GM23338 (cell line): ENCODE data around the gene CLEC12A. TPM values are rescaled to one million over a fixed set of nuclear protein-coding genes. Genes with fewer than 3 reads are reported as not detected.

ENCODE experiments used
- ATAC-seq: fragments of 200-7000 bp; cut with Tn5 transposase; 3 replicates; pipeline ENCODE4 v1.9.1; 2020
- DNase-seq: peaks from one replicate; pipeline ENCODE4 v3.0.0-alpha.2; 2015; ENCODE audit warnings: low spot score
- H2AFZ ChIP-seq: fragments of 200-600 bp; sonication (generic); 2 replicates; pipeline ENCODE4 v1.8.0; 2016; ENCODE audit warnings: antibody characterized with exemption, mild to moderate bottlenecking, moderate library complexity
- H3F3A ChIP-seq: fragments of 200-600 bp; sonication (generic); replicated peaks from 2 replicates; pipeline ENCODE4 v1.8.0; 2017; ENCODE audit warnings: antibody characterized with exemption, mixed run types, low read depth
- H3K27ac ChIP-seq: fragments of 200-600 bp; sonication (generic); 2 replicates; pipeline ENCODE4 v1.6.1; 2016; ENCODE audit warnings: low read depth
- H3K27me3 ChIP-seq: fragments of 200-600 bp; sonication (generic); 2 replicates; pipeline ENCODE4 v1.8.0; 2016; ENCODE audit warnings: mild to moderate bottlenecking, mixed run types, moderate library complexity; ENCODE audit not compliant: insufficient read depth
- H3K36me3 ChIP-seq: fragments of 200-600 bp; sonication (generic); 2 replicates; pipeline ENCODE4 v1.8.0; 2016; ENCODE audit warnings: mild to moderate bottlenecking; ENCODE audit not compliant: insufficient read depth
- H3K4me1 ChIP-seq: fragments of 200-600 bp; sonication (generic); 2 replicates; pipeline ENCODE4 v1.8.0; 2016; ENCODE audit warnings: mild to moderate bottlenecking, moderate library complexity; ENCODE audit not compliant: insufficient read depth
- H3K4me2 ChIP-seq: fragments of 200-600 bp; sonication (generic); 2 replicates; pipeline ENCODE4 v1.7.1; 2017; ENCODE audit warnings: mixed run types
- H3K4me3 ChIP-seq: fragments of 200-600 bp; sonication (generic); 2 replicates; pipeline ENCODE4 v1.6.1; 2016; ENCODE audit warnings: mixed run types
- H3K79me2 ChIP-seq: fragments of 200-600 bp; sonication (generic); replicated peaks from 2 replicates; pipeline ENCODE4 v1.8.0; 2017; ENCODE audit warnings: mild to moderate bottlenecking; ENCODE audit not compliant: insufficient read depth
- H3K9me2 ChIP-seq: fragments of 200-600 bp; sonication (generic); 2 replicates; pipeline ENCODE4 v1.8.0; 2017; ENCODE audit not compliant: insufficient read depth
- H4K20me1 ChIP-seq: fragments of 200-600 bp; sonication (generic); replicated peaks from 2 replicates; pipeline ENCODE4 v1.8.0; 2017; ENCODE audit warnings: mild to moderate bottlenecking; ENCODE audit not compliant: insufficient read depth
- H3K27ac Mint-ChIP-seq: 2 replicates; pipeline ENCODE4 v1.8.0; 2020; ENCODE audit warnings: inconsistent platforms, mild to moderate bottlenecking, moderate library complexity, mixed read lengths
- H3K27me3 Mint-ChIP-seq: 3 replicates; pipeline ENCODE4 v1.8.0; 2022; ENCODE audit warnings: low read depth, mild to moderate bottlenecking, moderate library complexity, mixed read lengths, inconsistent platforms; ENCODE audit not compliant: insufficient read depth, poor library complexity
- H3K36me3 Mint-ChIP-seq: 3 replicates; pipeline ENCODE4 v1.8.0; 2021; ENCODE audit warnings: low read depth, mild to moderate bottlenecking, inconsistent platforms, moderate library complexity, mixed read lengths
- H3K4me1 Mint-ChIP-seq: 3 replicates; pipeline ENCODE4 v1.8.0; 2020; ENCODE audit warnings: mild to moderate bottlenecking, inconsistent platforms, mixed read lengths
- H3K4me3 Mint-ChIP-seq: 3 replicates; pipeline ENCODE4 v1.8.0; 2021; ENCODE audit warnings: moderate library complexity, mild to moderate bottlenecking, inconsistent platforms, mixed read lengths
- H3K9me3 Mint-ChIP-seq: 3 replicates; pipeline ENCODE4 v1.8.0; 2020; ENCODE audit warnings: moderate library complexity, mild to moderate bottlenecking, inconsistent platforms, mixed read lengths
- CREB1 ChIP-seq: fragments of 250-450 bp; sonication (Bioruptor Pico); IDR thresholded peaks from 2 replicates; pipeline ENCODE4 v1.5.0; 2020; ENCODE audit warnings: low read depth, mild to moderate bottlenecking, moderate library complexity
- CTCF ChIP-seq, 2 experiments: fragments of 200-600 bp in 1 of 2; sonication (generic) in 1 of 2; conservative IDR thresholded peaks; 2 replicates each; pipeline versions ENCODE4 v1.5.1 to v1.6.1; 2016 to 2017; ENCODE audit warnings: antibody characterized with exemption in 2 of 2, low read depth in 2 of 2, mild to moderate bottlenecking in 2 of 2, moderate library complexity in 1 of 2
- EZH2 ChIP-seq: fragments of 200-600 bp; sonication (generic); IDR thresholded peaks from one replicate; pipeline ENCODE4 v1.8.0; 2017; ENCODE audit warnings: antibody characterized with exemption, mild to moderate bottlenecking, low read depth; ENCODE audit not compliant: unreplicated experiment
- EZH2phosphoT487 ChIP-seq: fragments of 200-600 bp; sonication (generic); IDR thresholded peaks from one replicate; pipeline ENCODE4 v1.8.1; 2018; ENCODE audit warnings: antibody characterized with exemption; ENCODE audit not compliant: unreplicated experiment
- JUNB ChIP-seq: IDR thresholded peaks from one replicate; pipeline ENCODE4 v1.6.1; 2016; ENCODE audit warnings: antibody characterized with exemption; ENCODE audit not compliant: unreplicated experiment
- NANOG ChIP-seq: IDR thresholded peaks from 2 replicates; pipeline ENCODE4 v1.6.1; 2016; ENCODE audit warnings: antibody characterized with exemption, borderline replicate concordance
- POLR2AphosphoS5 ChIP-seq: IDR thresholded peaks from 2 replicates; pipeline ENCODE4 v1.6.1; 2016; ENCODE audit warnings: antibody characterized with exemption, low read depth
- REST ChIP-seq: IDR thresholded peaks from one replicate; pipeline ENCODE4 v1.6.1; 2018; ENCODE audit warnings: antibody characterized with exemption; ENCODE audit not compliant: unreplicated experiment
- STAT1 ChIP-seq: IDR thresholded peaks from one replicate; pipeline ENCODE4 v1.6.1; 2016; ENCODE audit warnings: antibody characterized with exemption; ENCODE audit not compliant: unreplicated experiment
- ZNF114 ChIP-seq: fragments of 250-450 bp; sonication (Bioruptor Pico); IDR thresholded peaks from 2 replicates; pipeline ENCODE4 v1.5.0; 2020; ENCODE audit warnings: mild to moderate bottlenecking, moderate library complexity
- ZNF331 ChIP-seq: fragments of 250-450 bp; sonication (Bioruptor Pico); IDR thresholded peaks from 2 replicates; pipeline ENCODE4 v1.5.0; 2020; ENCODE audit warnings: low read depth, mild to moderate bottlenecking, moderate library complexity
- polyA plus RNA-seq: library from polyadenylated mRNA; unstranded; fragments of >200 nt; fragmentation: Nextera tagmentation; extraction: Ambion mirVana; gene quantifications from 2 replicates; pipeline ENCODE4 v1.2.1, GENCODE V29; 2016
- total RNA-seq: library from RNA; depleted of rRNA; stranded (reverse); fragments of >200 nt; shearing (Covaris generic); gene quantifications from 2 replicates; pipeline ENCODE4 v1.2.3, GENCODE V29; 2014
- TF ChIP-seq, protein P1 (sequence below): fragments of 250-450 bp; sonication (Bioruptor Pico); IDR thresholded peaks from 2 replicates; pipeline ENCODE4 v1.5.0; 2020; ENCODE audit warnings: mild to moderate bottlenecking, moderate library complexity
- TF ChIP-seq, protein P2 (sequence below): IDR thresholded peaks from 2 replicates; pipeline ENCODE4 v1.6.1; 2016; ENCODE audit warnings: antibody characterized with exemption

The CLEC12A gene
- total and polyA plus RNA-seq, 2 experiments from 2014 or later: not detected

- Mint-ChIP-seq H3K27me3 (peaks cover 2% of the 10 kb centered on the region), H3K27ac (no peak overlapping the region), H3K4me1 (peaks cover 15% of the 10 kb centered on the region), H3K36me3 (peaks cover 1% of the 10 kb centered on the region; the same call in 2 of the 3 replicates), H3K4me3 (no peak overlapping the region), H3K9me3 (peaks cover 7% of the 10 kb centered on the region; the same call in 2 of the 3 replicates)
- no peaks in the 10 kb centered on the region for H4K20me1 ChIP-seq
- H3K36me3 ChIP-seq: no peaks in the 10 kb centered on the region
- H3K27me3 ChIP-seq: no peaks in the 10 kb centered on the region
- H3K9me2 ChIP-seq: 0 out of 2 replicates have a peak, but pooled peaks cover 4% of the 10 kb centered on the region
- H3K79me2 ChIP-seq: no peaks in the 10 kb centered on the region
- ATAC-seq: no peak
- peaks cover 7% of the 10 kb centered on the region for H3K4me1 ChIP-seq
- H3K27ac ChIP-seq: no peak overlapping the region
- no peaks in the 10 kb centered on the region for H3F3A ChIP-seq
- H2AFZ ChIP-seq: no peak overlapping the region
- H3K4me2 ChIP-seq: no peak overlapping the region
- TF ChIP-seq ZNF331 (CRISPR knock-in tag) (no peak), JUNB (no peak), CTCF (conservative IDR thresholded peaks at IDR 0.05; ENCODE audit: low read depth in 2 of 2) (no peak), NANOG (no peak), STAT1 (no peak), EZH2phosphoT487 (no peak), POLR2AphosphoS5 (no peak), EZH2 (no peak), ZNF114 (CRISPR knock-in tag) (no peak), REST (no peak), CREB1 (CRISPR knock-in tag) (no peak)
- TF ChIP-seq, protein P1, sequence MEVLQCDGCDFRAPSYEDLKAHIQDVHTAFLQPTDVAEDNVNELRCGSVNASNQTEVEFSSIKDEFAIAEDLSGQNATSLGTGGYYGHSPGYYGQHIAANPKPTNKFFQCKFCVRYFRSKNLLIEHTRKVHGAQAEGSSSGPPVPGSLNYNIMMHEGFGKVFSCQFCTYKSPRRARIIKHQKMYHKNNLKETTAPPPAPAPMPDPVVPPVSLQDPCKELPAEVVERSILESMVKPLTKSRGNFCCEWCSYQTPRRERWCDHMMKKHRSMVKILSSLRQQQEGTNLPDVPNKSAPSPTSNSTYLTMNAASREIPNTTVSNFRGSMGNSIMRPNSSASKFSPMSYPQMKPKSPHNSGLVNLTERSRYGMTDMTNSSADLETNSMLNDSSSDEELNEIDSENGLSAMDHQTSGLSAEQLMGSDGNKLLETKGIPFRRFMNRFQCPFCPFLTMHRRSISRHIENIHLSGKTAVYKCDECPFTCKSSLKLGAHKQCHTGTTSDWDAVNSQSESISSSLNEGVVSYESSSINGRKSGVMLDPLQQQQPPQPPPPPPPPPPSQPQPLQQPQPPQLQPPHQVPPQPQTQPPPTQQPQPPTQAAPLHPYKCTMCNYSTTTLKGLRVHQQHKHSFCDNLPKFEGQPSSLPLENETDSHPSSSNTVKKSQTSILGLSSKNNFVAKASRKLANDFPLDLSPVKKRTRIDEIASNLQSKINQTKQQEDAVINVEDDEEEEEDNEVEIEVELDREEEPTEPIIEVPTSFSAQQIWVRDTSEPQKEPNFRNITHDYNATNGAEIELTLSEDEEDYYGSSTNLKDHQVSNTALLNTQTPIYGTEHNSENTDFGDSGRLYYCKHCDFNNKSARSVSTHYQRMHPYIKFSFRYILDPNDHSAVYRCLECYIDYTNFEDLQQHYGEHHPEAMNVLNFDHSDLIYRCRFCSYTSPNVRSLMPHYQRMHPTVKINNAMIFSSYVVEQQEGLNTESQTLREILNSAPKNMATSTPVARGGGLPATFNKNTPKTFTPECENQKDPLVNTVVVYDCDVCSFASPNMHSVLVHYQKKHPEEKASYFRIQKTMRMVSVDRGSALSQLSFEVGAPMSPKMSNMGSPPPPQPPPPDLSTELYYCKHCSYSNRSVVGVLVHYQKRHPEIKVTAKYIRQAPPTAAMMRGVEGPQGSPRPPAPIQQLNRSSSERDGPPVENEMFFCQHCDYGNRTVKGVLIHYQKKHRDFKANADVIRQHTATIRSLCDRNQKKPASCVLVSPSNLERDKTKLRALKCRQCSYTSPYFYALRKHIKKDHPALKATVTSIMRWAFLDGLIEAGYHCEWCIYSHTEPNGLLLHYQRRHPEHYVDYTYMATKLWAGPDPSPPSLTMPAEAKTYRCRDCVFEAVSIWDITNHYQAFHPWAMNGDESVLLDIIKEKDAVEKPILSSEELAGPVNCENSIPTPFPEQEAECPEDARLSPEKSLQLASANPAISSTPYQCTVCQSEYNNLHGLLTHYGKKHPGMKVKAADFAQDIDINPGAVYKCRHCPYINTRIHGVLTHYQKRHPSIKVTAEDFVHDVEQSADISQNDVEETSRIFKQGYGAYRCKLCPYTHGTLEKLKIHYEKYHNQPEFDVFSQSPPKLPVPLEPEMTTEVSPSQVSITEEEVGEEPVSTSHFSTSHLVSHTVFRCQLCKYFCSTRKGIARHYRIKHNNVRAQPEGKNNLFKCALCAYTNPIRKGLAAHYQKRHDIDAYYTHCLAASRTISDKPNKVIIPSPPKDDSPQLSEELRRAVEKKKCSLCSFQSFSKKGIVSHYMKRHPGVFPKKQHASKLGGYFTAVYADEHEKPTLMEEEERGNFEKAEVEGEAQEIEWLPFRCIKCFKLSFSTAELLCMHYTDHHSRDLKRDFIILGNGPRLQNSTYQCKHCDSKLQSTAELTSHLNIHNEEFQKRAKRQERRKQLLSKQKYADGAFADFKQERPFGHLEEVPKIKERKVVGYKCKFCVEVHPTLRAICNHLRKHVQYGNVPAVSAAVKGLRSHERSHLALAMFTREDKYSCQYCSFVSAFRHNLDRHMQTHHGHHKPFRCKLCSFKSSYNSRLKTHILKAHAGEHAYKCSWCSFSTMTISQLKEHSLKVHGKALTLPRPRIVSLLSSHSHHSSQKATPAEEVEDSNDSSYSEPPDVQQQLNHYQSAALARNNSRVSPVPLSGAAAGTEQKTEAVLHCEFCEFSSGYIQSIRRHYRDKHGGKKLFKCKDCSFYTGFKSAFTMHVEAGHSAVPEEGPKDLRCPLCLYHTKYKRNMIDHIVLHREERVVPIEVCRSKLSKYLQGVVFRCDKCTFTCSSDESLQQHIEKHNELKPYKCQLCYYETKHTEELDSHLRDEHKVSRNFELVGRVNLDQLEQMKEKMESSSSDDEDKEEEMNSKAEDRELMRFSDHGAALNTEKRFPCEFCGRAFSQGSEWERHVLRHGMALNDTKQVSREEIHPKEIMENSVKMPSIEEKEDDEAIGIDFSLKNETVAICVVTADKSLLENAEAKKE (CRISPR knock-in tag): no peak
- TF ChIP-seq, protein P2, sequence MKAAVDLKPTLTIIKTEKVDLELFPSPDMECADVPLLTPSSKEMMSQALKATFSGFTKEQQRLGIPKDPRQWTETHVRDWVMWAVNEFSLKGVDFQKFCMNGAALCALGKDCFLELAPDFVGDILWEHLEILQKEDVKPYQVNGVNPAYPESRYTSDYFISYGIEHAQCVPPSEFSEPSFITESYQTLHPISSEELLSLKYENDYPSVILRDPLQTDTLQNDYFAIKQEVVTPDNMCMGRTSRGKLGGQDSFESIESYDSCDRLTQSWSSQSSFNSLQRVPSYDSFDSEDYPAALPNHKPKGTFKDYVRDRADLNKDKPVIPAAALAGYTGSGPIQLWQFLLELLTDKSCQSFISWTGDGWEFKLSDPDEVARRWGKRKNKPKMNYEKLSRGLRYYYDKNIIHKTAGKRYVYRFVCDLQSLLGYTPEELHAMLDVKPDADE: no peak
- H3K4me3 ChIP-seq: no peak overlapping the region
- DNase-seq: no peak
Measured at GRCh38 chr12:9961901-9962300, 9.3 kb upstream of the CLEC12A start.
